ENCODE measurements around the gene DPAGT1.

GRCh38 chr11:119087747-119088241 is 13.9 kb downstream of the DPAGT1 start:
- TF ChIP-seq CTCF (IDR thresholded peaks at IDR 0.05) (no peak), POLR2A (IDR thresholded peaks at IDR 0.05) (no peak)
